ENCODE measurements around the gene MEN1. TPM values are rescaled to one million over a fixed set of nuclear protein-coding genes. Genes with fewer than 3 reads are reported as not detected.

The MEN1 gene
- total RNA-seq, 2 experiments from 2014 or later: 25.8 to 29.0 TPM

DNA sequence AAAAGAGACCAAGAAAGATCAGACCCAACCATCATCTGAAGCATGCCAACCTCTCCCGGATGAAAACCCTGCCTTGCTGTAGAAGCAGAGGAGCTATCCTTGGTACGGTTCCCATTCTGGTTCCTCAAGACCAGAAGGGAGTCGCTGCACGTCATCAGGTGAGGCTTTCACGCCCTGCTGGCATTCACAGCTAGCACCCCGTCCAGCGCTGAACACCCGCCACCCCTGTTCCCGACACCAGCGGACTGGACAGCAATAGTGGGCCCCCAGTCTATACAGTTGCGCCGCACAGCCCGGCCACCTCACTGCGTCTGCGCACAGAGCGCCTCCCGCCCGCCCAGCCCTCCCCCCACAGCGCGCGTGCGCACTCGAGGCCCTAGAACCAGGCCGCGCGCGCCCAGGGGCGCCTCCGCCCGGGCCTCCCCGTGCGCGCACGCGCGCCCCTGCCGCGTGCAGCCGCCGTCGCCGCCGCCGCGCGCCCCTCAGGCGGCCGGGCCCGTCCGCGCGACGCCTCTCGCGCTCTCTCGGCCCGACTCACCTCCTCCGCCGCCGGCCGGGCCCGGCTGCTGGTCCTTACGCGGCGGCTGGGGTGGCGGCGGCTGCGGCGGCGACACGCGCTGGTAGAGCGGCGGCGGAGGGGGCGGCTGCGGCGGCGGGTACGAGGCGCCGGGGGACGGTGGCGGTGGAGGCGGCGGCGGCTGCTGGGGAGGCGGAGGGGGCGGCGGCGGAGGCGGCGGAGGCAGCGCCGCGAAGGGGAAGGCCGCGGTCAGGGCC lies 32.7 kb downstream of the MEN1 start:
- Mint-ChIP-seq H3K4me1 (ENCODE audit: low read depth) (peaks cover 57% of the 10 kb centered on the region), H3K36me3 (ENCODE audit: low read depth) (peaks cover 49% of the 10 kb centered on the region), H3K4me3 (peak overlapping the region; percentile 95), H3K9me3 (no peaks in the 10 kb centered on the region), H3K27me3 (no peaks in the 10 kb centered on the region), H3K27ac (peak overlapping the region; percentile 83)
- CTCF ChIA-PET: interaction anchor here (0.7 to 3.9 kb wide), 4 partner anchors 10 to 89 kb away, joined by 3 to 35 read pairs (median 10); no protein-coding TSS in a partner anchor
- POLR2A ChIA-PET: interaction anchor here (1.2 to 24.1 kb wide), 5 partner anchors 10 to 33 kb away, joined by 3 to 331 read pairs (median 10); partner anchors contain the start of genes MEN1, PYGM and RASGRP2
- ATAC-seq: peak; percentile 4
- intact Hi-C loops (cut with micrococcal nuclease): no loop called here
- DNase-seq: peak; percentile 82
- TF ChIP-seq, protein P1, sequence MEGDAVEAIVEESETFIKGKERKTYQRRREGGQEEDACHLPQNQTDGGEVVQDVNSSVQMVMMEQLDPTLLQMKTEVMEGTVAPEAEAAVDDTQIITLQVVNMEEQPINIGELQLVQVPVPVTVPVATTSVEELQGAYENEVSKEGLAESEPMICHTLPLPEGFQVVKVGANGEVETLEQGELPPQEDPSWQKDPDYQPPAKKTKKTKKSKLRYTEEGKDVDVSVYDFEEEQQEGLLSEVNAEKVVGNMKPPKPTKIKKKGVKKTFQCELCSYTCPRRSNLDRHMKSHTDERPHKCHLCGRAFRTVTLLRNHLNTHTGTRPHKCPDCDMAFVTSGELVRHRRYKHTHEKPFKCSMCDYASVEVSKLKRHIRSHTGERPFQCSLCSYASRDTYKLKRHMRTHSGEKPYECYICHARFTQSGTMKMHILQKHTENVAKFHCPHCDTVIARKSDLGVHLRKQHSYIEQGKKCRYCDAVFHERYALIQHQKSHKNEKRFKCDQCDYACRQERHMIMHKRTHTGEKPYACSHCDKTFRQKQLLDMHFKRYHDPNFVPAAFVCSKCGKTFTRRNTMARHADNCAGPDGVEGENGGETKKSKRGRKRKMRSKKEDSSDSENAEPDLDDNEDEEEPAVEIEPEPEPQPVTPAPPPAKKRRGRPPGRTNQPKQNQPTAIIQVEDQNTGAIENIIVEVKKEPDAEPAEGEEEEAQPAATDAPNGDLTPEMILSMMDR (IDR thresholded peaks at IDR 0.05): no peak

DNA sequence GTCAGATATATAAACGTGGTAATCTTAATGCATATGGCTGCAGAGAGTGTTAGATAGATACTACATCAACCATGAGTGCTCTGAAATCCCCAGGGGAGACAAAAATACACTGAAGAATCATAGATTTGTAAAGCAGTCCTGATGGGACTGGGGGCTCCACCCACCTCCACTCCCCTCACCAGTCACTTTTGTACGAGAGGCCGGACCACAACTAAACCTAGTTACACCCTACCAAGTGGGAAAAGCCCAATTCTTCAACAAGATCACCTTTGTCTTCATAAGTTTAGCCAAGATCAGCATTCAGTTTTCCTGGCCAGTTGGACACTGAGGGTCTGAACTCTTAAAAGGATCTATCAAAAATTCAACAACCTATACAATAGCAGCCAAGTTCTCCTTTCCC lies 33.5 kb downstream of the MEN1 start:
- no peaks in the 10 kb centered on the region for H3K27me3 Mint-ChIP-seq
- CTCF ChIA-PET: interaction anchor here (0.7 to 3.9 kb wide), 5 partner anchors 9 to 88 kb away, joined by 3 to 35 read pairs (median 4); no protein-coding TSS in a partner anchor
- H3K4me1 Mint-ChIP-seq (ENCODE audit: low read depth): peaks cover 64% of the 10 kb centered on the region
- intact Hi-C loops (cut with micrococcal nuclease): no loop called here
- H3K4me3 Mint-ChIP-seq: peak overlapping the region; percentile 95
- H3K27ac Mint-ChIP-seq: peak overlapping the region; percentile 83
- ATAC-seq (no peak), DNase-seq (no peak)
- no peaks in the 10 kb centered on the region for H3K9me3 Mint-ChIP-seq
- TF ChIP-seq, protein P1 (IDR thresholded peaks at IDR 0.05): no peak
- POLR2A ChIA-PET: interaction anchor here (0.7 to 24.1 kb wide), 7 partner anchors 11 to 644 kb away, joined by 3 to 331 read pairs (median 4); partner anchors contain the start of genes EHD1, PYGM and RASGRP2
- peaks cover 57% of the 10 kb centered on the region for H3K36me3 Mint-ChIP-seq (ENCODE audit: low read depth)

DNA sequence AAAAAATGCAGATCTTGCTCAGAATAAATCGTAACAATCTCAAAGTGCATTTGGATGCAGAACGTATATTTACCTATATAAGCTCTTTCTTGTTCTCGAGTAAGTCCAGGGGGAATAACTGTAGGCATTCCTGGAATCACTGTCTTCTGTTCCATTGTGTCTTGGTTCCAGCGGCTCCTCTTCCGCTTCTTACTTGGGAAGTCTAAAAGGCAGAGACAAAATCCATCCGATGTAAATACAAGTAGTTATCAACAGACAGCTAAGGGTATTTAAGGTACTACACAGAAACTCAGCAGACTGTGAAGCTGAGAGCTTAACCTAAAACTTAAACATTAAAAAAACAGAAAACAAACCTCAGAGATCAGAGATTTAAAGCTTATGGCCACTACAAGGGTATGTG lies 33.9 kb downstream of the MEN1 start:
- Mint-ChIP-seq H3K9me3 (no peaks in the 10 kb centered on the region), H3K4me3 (peak overlapping the region; percentile 95), H3K27ac (peak overlapping the region; percentile 83), H3K4me1 (ENCODE audit: low read depth) (peaks cover 69% of the 10 kb centered on the region), H3K27me3 (no peaks in the 10 kb centered on the region), H3K36me3 (ENCODE audit: low read depth) (peaks cover 61% of the 10 kb centered on the region)
- intact Hi-C loops (cut with micrococcal nuclease): no loop called here
- CTCF ChIA-PET: interaction anchor here (1.2 to 3.9 kb wide), 4 partner anchors 9 to 33 kb away, joined by 4 to 35 read pairs (median 18); partner anchors contain the start of gene RASGRP2
- DNase-seq: no peak
- ATAC-seq: no peak
- POLR2A ChIA-PET: interaction anchor here (0.7 to 24.1 kb wide), 8 partner anchors 10 to 644 kb away, joined by 3 to 331 read pairs (median 4); partner anchors contain the start of genes EHD1, PYGM and RASGRP2
- TF ChIP-seq, protein P1 (IDR thresholded peaks at IDR 0.05): no peak

DNA sequence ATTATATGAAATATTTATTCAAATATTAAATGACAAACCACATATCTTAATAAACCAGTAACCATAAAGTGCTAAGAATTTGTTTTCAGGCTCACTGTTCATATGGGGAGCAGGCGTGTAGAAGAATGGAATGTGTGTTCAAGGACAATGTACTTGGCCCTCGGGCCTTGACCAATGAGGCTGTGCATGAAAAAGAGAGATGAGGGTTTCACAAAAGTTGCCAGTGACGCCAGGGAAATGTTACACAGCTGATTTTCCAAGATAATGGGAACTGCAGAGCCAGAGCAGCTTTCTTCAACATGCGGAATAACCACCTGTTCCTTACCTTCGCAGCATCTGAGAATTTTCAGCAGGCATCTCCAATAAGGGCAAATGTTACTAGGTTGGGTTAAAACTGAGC lies 36.2 kb downstream of the MEN1 start:
- Mint-ChIP-seq H3K27me3 (no peaks in the 10 kb centered on the region), H3K4me3 (peak overlapping the region; percentile 95), H3K4me1 (ENCODE audit: low read depth) (peaks cover 73% of the 10 kb centered on the region), H3K27ac (peak overlapping the region; percentile 83), H3K36me3 (ENCODE audit: low read depth) (peaks cover 82% of the 10 kb centered on the region), H3K9me3 (no peaks in the 10 kb centered on the region)
- ATAC-seq (no peak), DNase-seq (no peak)
- TF ChIP-seq, protein P1 (IDR thresholded peaks at IDR 0.05): no peak
- ChIA-PET POLR2A (interaction anchor here (0.7 to 24.1 kb wide), 6 partner anchors 10 to 27 kb away, joined by 3 to 331 read pairs (median 7); partner anchors contain the start of genes PYGM and RASGRP2), CTCF (interaction anchor here (1.3 to 3.9 kb wide), 3 partner anchors 10 to 31 kb away, joined by 3 to 35 read pairs (median 19); partner anchors contain the start of gene RASGRP2)
- intact Hi-C loops (cut with micrococcal nuclease): no loop called here

All from activated CD8-positive, alpha-beta T cell treated with anti-CD3 and anti-CD28 coated beads for 36 hours (primary cell).